ENCODE measurements around the gene FILIP1L. TPM values are rescaled to one million over a fixed set of nuclear protein-coding genes. Genes with fewer than 3 reads are reported as not detected.

The FILIP1L gene
- total and polyA plus RNA-seq, 2 of the 13 experiments (the other 11 are each of a cell fraction or from before 2014, with no cell fraction given), result 8.1 to 187 TPM

DNA sequence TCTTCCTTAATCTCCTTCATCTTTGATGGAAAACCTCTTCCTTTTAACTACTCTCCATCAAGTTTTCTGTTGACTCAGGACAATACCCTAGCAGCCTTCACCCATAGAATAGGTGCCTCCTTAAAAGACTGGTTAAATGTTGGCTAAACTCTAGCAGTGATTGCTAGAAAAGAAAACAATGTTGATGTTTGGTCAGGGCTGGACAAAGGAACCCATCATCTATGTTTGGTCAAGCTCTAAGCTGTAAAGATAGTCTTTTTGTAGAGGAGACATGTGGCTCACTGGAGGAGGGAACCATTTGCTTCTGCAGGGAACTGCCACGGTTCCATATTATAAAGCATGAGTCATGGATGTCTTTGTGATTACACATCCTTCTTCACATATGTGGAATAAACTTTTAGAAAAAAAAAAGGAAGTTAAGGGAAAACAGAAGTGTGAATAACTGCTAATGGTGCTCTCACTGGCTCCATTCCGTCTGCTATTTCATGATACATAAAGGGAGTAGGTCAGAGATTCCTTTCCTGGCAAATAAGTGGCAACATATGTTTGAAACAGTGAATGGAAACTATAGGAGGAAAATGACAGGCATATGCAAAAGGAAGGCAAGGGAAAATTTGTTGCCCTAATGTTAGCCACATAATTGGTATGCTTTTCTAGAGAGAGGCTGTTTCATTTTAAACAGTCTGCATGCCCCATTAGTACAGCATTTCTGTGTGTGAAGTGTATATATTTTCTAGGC lies 218.4 kb downstream of the FILIP1L start (continued):
- TF ChIP-seq, protein P1, sequence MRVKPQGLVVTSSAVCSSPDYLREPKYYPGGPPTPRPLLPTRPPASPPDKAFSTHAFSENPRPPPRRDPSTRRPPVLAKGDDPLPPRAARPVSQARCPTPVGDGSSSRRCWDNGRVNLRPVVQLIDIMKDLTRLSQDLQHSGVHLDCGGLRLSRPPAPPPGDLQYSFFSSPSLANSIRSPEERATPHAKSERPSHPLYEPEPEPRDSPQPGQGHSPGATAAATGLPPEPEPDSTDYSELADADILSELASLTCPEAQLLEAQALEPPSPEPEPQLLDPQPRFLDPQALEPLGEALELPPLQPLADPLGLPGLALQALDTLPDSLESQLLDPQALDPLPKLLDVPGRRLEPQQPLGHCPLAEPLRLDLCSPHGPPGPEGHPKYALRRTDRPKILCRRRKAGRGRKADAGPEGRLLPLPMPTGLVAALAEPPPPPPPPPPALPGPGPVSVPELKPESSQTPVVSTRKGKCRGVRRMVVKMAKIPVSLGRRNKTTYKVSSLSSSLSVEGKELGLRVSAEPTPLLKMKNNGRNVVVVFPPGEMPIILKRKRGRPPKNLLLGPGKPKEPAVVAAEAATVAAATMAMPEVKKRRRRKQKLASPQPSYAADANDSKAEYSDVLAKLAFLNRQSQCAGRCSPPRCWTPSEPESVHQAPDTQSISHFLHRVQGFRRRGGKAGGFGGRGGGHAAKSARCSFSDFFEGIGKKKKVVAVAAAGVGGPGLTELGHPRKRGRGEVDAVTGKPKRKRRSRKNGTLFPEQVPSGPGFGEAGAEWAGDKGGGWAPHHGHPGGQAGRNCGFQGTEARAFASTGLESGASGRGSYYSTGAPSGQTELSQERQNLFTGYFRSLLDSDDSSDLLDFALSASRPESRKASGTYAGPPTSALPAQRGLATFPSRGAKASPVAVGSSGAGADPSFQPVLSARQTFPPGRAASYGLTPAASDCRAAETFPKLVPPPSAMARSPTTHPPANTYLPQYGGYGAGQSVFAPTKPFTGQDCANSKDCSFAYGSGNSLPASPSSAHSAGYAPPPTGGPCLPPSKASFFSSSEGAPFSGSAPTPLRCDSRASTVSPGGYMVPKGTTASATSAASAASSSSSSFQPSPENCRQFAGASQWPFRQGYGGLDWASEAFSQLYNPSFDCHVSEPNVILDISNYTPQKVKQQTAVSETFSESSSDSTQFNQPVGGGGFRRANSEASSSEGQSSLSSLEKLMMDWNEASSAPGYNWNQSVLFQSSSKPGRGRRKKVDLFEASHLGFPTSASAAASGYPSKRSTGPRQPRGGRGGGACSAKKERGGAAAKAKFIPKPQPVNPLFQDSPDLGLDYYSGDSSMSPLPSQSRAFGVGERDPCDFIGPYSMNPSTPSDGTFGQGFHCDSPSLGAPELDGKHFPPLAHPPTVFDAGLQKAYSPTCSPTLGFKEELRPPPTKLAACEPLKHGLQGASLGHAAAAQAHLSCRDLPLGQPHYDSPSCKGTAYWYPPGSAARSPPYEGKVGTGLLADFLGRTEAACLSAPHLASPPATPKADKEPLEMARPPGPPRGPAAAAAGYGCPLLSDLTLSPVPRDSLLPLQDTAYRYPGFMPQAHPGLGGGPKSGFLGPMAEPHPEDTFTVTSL (CRISPR knock-in tag; IDR thresholded peaks at IDR 0.05; ENCODE audit: borderline replicate concordance), result no peak; the same call in 1 of the 2 replicates
- TF ChIP-seq CENPX (CRISPR knock-in tag; IDR thresholded peaks at IDR 0.05) (no peak), RAD51 (IDR thresholded peaks at IDR 0.05; ENCODE audit: borderline replicate concordance) (no peak), ZNF101 (CRISPR knock-in tag; IDR thresholded peaks at IDR 0.05; ENCODE audit: borderline replicate concordance, low read depth) (no peak), ZNF878 (CRISPR knock-in tag; IDR thresholded peaks at IDR 0.05) (no peak), HHEX (CRISPR knock-in tag; IDR thresholded peaks at IDR 0.05) (no peak), PHF21A (CRISPR knock-in tag; IDR thresholded peaks at IDR 0.05) (0 out of 2 replicates have a peak, but pooled peaks have one; percentile 31), ZNF556 (CRISPR knock-in tag; IDR thresholded peaks at IDR 0.05; ENCODE audit: borderline replicate concordance) (no peak), ATF7-NPFF (CRISPR knock-in tag; IDR thresholded peaks at IDR 0.05; ENCODE audit: low read depth) (no peak), HDAC1 (CRISPR knock-in tag; IDR thresholded peaks at IDR 0.05) (peak; percentile 19; the same call in 1 of the 2 replicates), MBD4 (IDR thresholded peaks at IDR 0.05; ENCODE audit: borderline replicate concordance, low read length) (no peak), RFX3 (CRISPR knock-in tag; IDR thresholded peaks at IDR 0.05) (no peak), ZNF674 (CRISPR knock-in tag; IDR thresholded peaks at IDR 0.05; ENCODE audit: low read depth) (no peak), NFRKB (IDR thresholded peaks at IDR 0.05) (no peak), SRY (CRISPR knock-in tag; IDR thresholded peaks at IDR 0.05) (no peak), KDM5B (CRISPR knock-in tag; IDR thresholded peaks at IDR 0.05; ENCODE audit: borderline replicate concordance) (no peak), SMAD9 (CRISPR knock-in tag; IDR thresholded peaks at IDR 0.05) (no peak), GATAD2A (CRISPR knock-in tag; IDR thresholded peaks at IDR 0.05) (0 out of 2 replicates have a peak, but pooled peaks have one; percentile 55), PLRG1 (conservative IDR thresholded peaks at IDR 0.05) (no peak)
- TF ChIP-seq, protein P2, sequence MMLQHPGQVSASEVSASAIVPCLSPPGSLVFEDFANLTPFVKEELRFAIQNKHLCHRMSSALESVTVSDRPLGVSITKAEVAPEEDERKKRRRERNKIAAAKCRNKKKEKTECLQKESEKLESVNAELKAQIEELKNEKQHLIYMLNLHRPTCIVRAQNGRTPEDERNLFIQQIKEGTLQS (CRISPR knock-in tag; IDR thresholded peaks at IDR 0.05), result no peak
- TF ChIP-seq, protein P3, sequence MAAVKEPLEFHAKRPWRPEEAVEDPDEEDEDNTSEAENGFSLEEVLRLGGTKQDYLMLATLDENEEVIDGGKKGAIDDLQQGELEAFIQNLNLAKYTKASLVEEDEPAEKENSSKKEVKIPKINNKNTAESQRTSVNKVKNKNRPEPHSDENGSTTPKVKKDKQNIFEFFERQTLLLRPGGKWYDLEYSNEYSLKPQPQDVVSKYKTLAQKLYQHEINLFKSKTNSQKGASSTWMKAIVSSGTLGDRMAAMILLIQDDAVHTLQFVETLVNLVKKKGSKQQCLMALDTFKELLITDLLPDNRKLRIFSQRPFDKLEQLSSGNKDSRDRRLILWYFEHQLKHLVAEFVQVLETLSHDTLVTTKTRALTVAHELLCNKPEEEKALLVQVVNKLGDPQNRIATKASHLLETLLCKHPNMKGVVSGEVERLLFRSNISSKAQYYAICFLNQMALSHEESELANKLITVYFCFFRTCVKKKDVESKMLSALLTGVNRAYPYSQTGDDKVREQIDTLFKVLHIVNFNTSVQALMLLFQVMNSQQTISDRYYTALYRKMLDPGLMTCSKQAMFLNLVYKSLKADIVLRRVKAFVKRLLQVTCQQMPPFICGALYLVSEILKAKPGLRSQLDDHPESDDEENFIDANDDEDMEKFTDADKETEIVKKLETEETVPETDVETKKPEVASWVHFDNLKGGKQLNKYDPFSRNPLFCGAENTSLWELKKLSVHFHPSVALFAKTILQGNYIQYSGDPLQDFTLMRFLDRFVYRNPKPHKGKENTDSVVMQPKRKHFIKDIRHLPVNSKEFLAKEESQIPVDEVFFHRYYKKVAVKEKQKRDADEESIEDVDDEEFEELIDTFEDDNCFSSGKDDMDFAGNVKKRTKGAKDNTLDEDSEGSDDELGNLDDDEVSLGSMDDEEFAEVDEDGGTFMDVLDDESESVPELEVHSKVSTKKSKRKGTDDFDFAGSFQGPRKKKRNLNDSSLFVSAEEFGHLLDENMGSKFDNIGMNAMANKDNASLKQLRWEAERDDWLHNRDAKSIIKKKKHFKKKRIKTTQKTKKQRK (IDR thresholded peaks at IDR 0.05; ENCODE audit: low read length), result no peak

Data from HepG2 (cell line).